ENCODE measurements around the gene CMKLR1.

The CMKLR1 gene

DNA sequence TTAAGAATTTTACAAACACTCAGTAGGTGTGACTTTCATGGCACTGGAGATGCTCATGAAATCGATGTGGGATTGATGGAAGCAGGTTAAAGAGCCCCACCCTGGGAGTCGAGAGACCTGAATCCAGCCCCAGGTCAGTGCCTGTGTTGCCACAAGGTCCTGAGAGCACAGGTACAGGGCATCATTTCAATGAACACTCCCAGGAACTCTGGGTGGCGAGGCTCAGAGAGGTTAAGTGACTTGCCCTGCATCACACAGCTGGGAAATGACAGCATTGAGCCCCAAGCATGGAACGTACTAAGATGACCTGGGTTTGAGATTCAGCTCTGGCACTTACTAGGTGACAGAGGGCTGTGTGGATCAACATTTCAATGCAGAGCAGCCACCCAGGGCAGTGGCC, 98.2 kb downstream of the CMKLR1 start:
- TF ChIP-seq EP300 (IDR thresholded peaks at IDR 0.05; ENCODE audit: borderline replicate concordance) (no peak), NFIC (IDR thresholded peaks at IDR 0.05) (no peak), TAF1 (IDR thresholded peaks at IDR 0.05; ENCODE audit: low read depth) (no peak), MAX (IDR thresholded peaks at IDR 0.05) (no peak), TCF12 (IDR thresholded peaks at IDR 0.05; ENCODE audit: low read depth) (no peak), ZBTB7A (IDR thresholded peaks at IDR 0.05; ENCODE audit: low read depth) (no peak), CREB1 (IDR thresholded peaks at IDR 0.05; ENCODE audit: low read depth) (no peak), YY1 (IDR thresholded peaks at IDR 0.05; ENCODE audit: low read depth) (no peak), RAD21 (IDR thresholded peaks at IDR 0.05; ENCODE audit: low read depth) (no peak), CEBPB (IDR thresholded peaks at IDR 0.05) (no peak), REST (IDR thresholded peaks at IDR 0.05; ENCODE audit: low read depth) (no peak), TEAD4 (IDR thresholded peaks at IDR 0.05) (no peak)
- TF ChIP-seq, protein P1, sequence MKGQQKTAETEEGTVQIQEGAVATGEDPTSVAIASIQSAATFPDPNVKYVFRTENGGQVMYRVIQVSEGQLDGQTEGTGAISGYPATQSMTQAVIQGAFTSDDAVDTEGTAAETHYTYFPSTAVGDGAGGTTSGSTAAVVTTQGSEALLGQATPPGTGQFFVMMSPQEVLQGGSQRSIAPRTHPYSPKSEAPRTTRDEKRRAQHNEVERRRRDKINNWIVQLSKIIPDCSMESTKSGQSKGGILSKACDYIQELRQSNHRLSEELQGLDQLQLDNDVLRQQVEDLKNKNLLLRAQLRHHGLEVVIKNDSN (IDR thresholded peaks at IDR 0.05): no peak

- TF ChIP-seq RAD21 (IDR thresholded peaks at IDR 0.05; ENCODE audit: low read depth) (no peak), TAF1 (IDR thresholded peaks at IDR 0.05; ENCODE audit: low read depth) (no peak), REST (IDR thresholded peaks at IDR 0.05; ENCODE audit: low read depth) (no peak), CEBPB (IDR thresholded peaks at IDR 0.05) (no peak)
- TF ChIP-seq, protein P1 (IDR thresholded peaks at IDR 0.05): no peak
Observed at GRCh38 chr12:108240027-108240785, 98.9 kb downstream of the CMKLR1 start.

DNA sequence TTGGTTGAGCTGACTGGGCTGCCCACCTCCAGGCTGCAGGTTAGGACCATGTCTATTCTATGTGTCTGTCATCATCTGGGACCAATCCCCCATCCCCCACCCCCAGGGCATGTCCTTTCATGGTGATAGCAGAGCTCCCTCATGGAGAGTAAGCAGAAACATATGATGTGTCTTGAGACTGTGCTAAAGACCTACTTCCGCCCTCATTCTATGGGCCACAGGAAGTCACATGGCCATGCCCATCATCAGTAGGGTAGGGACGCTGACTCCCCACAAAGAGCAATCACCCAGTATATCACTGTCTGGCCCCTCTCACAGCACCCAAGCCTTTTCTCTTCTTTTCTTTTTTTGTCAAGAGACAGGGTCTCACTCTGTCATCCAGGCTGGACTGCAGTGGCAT, 99.7 kb downstream of the CMKLR1 start:
- TF ChIP-seq REST (IDR thresholded peaks at IDR 0.05; ENCODE audit: low read depth) (no peak), YY1 (IDR thresholded peaks at IDR 0.05; ENCODE audit: low read depth) (no peak), ZBTB7A (IDR thresholded peaks at IDR 0.05; ENCODE audit: low read depth) (no peak), MAX (IDR thresholded peaks at IDR 0.05) (no peak), TCF12 (IDR thresholded peaks at IDR 0.05; ENCODE audit: low read depth) (no peak), CREB1 (IDR thresholded peaks at IDR 0.05; ENCODE audit: low read depth) (no peak), EGR1 (IDR thresholded peaks at IDR 0.05) (no peak), RAD21 (IDR thresholded peaks at IDR 0.05; ENCODE audit: low read depth) (no peak), TEAD4 (IDR thresholded peaks at IDR 0.05) (no peak), TAF1 (IDR thresholded peaks at IDR 0.05; ENCODE audit: low read depth) (no peak), EP300 (IDR thresholded peaks at IDR 0.05; ENCODE audit: borderline replicate concordance) (no peak), NFIC (IDR thresholded peaks at IDR 0.05) (no peak), CEBPB (IDR thresholded peaks at IDR 0.05) (no peak), FOXM1 (IDR thresholded peaks at IDR 0.05; ENCODE audit: borderline replicate concordance, low read depth) (no peak)
- TF ChIP-seq, protein P1 (IDR thresholded peaks at IDR 0.05): no peak

DNA sequence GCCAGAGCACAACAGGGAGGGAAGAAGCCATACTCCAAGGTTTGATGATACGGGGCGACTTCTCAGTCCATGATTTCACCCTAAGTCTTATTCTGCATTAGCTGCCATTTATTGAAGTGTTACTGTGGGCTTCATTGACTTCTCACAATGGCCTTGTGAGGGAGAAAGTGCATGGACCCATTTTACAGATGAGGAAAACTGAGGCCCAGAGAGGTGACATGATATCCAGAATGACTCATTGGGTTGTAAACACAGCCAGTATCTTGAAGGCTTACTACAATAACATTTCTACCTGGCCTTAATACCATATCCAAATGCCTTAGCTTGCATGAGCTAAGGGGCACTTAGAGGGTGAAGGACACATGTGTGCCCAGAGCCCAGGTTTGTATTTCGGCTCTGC, 100.6 kb downstream of the CMKLR1 start:
- no peak for TF ChIP-seq ZBTB7A (IDR thresholded peaks at IDR 0.05; ENCODE audit: low read depth)
- TF ChIP-seq MAX (IDR thresholded peaks at IDR 0.05): no peak
- TF ChIP-seq EGR1 (IDR thresholded peaks at IDR 0.05): no peak
- no peak for TF ChIP-seq TCF12 (IDR thresholded peaks at IDR 0.05; ENCODE audit: low read depth)
- no peak for TF ChIP-seq TEAD4 (IDR thresholded peaks at IDR 0.05)
- no peak for TF ChIP-seq REST (IDR thresholded peaks at IDR 0.05; ENCODE audit: low read depth)
- no peak for TF ChIP-seq RAD21 (IDR thresholded peaks at IDR 0.05; ENCODE audit: low read depth)
- no peak for TF ChIP-seq TAF1 (IDR thresholded peaks at IDR 0.05; ENCODE audit: low read depth)
- no peak for TF ChIP-seq EP300 (IDR thresholded peaks at IDR 0.05; ENCODE audit: borderline replicate concordance)
- no peak for TF ChIP-seq NFIC (IDR thresholded peaks at IDR 0.05)
- no peak for TF ChIP-seq YY1 (IDR thresholded peaks at IDR 0.05; ENCODE audit: low read depth)
- no peak for TF ChIP-seq FOXM1 (IDR thresholded peaks at IDR 0.05; ENCODE audit: borderline replicate concordance, low read depth)
- TF ChIP-seq, protein P1 (IDR thresholded peaks at IDR 0.05): no peak
- no peak for TF ChIP-seq CREB1 (IDR thresholded peaks at IDR 0.05; ENCODE audit: low read depth)
- TF ChIP-seq CEBPB (IDR thresholded peaks at IDR 0.05): no peak
